Measurements from ENCODE around the gene OR6M1.

OR6M1 gene

DNA sequence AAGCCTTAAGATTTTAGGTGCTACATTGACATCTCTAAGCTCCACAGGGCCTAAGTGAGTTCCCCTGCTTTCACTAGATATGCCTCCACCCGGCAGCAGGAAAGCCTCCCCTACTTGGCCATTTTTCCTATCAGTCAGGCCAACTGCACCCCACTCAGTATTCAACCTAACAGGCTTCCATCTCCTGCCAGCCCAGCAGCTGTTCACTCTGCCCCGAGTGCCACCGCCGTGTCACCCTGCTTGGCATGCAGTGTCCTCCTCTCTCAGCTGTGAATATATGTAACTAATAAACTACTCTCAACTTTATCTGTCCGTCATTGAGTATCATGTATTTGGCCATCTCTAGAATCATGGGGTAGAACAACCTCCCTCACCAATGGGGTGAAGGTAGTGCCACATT lies 9.0 kb upstream of the OR6M1 start:
- no peak for TF ChIP-seq NFIC (IDR thresholded peaks at IDR 0.05)

- TF ChIP-seq TEAD4 (IDR thresholded peaks at IDR 0.05) = no peak
- TF ChIP-seq MAX (IDR thresholded peaks at IDR 0.05) = no peak
- TF ChIP-seq NFIC (IDR thresholded peaks at IDR 0.05) = no peak
- TF ChIP-seq, protein P1, sequence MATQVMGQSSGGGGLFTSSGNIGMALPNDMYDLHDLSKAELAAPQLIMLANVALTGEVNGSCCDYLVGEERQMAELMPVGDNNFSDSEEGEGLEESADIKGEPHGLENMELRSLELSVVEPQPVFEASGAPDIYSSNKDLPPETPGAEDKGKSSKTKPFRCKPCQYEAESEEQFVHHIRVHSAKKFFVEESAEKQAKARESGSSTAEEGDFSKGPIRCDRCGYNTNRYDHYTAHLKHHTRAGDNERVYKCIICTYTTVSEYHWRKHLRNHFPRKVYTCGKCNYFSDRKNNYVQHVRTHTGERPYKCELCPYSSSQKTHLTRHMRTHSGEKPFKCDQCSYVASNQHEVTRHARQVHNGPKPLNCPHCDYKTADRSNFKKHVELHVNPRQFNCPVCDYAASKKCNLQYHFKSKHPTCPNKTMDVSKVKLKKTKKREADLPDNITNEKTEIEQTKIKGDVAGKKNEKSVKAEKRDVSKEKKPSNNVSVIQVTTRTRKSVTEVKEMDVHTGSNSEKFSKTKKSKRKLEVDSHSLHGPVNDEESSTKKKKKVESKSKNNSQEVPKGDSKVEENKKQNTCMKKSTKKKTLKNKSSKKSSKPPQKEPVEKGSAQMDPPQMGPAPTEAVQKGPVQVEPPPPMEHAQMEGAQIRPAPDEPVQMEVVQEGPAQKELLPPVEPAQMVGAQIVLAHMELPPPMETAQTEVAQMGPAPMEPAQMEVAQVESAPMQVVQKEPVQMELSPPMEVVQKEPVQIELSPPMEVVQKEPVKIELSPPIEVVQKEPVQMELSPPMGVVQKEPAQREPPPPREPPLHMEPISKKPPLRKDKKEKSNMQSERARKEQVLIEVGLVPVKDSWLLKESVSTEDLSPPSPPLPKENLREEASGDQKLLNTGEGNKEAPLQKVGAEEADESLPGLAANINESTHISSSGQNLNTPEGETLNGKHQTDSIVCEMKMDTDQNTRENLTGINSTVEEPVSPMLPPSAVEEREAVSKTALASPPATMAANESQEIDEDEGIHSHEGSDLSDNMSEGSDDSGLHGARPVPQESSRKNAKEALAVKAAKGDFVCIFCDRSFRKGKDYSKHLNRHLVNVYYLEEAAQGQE (IDR thresholded peaks at IDR 0.05; ENCODE audit: low read depth) = no peak
- TF ChIP-seq CREB1 (IDR thresholded peaks at IDR 0.05; ENCODE audit: low read depth) = no peak
- no peak for TF ChIP-seq EGR1 (IDR thresholded peaks at IDR 0.05)
- TF ChIP-seq USF1 (IDR thresholded peaks at IDR 0.05) = no peak
- TF ChIP-seq FOXM1 (IDR thresholded peaks at IDR 0.05; ENCODE audit: borderline replicate concordance, low read depth) = no peak
- TF ChIP-seq YY1 (IDR thresholded peaks at IDR 0.05; ENCODE audit: low read depth) = no peak
- TF ChIP-seq CEBPB (IDR thresholded peaks at IDR 0.05) = no peak
- no peak for TF ChIP-seq EP300 (IDR thresholded peaks at IDR 0.05; ENCODE audit: borderline replicate concordance)
- no peak for TF ChIP-seq ZBTB7A (IDR thresholded peaks at IDR 0.05; ENCODE audit: low read depth)
- TF ChIP-seq RAD21 (IDR thresholded peaks at IDR 0.05; ENCODE audit: low read depth) = no peak
- no peak for TF ChIP-seq TCF12 (IDR thresholded peaks at IDR 0.05; ENCODE audit: low read depth)
- no peak for TF ChIP-seq TAF1 (IDR thresholded peaks at IDR 0.05; ENCODE audit: low read depth)
Observed at GRCh38 chr11:123801765-123802164, 4.4 kb downstream of the OR6M1 start.

- no peak for TF ChIP-seq CREB1 (IDR thresholded peaks at IDR 0.05; ENCODE audit: low read depth)
- no peak for TF ChIP-seq MAX (IDR thresholded peaks at IDR 0.05)
- no peak for TF ChIP-seq RAD21 (IDR thresholded peaks at IDR 0.05; ENCODE audit: low read depth)
- no peak for TF ChIP-seq EP300 (IDR thresholded peaks at IDR 0.05; ENCODE audit: borderline replicate concordance)
Observed at GRCh38 chr11:123800036-123800435, 6.1 kb downstream of the OR6M1 start.

- TF ChIP-seq USF1 (IDR thresholded peaks at IDR 0.05) (no peak), FOXM1 (IDR thresholded peaks at IDR 0.05; ENCODE audit: borderline replicate concordance, low read depth) (no peak), CREB1 (IDR thresholded peaks at IDR 0.05; ENCODE audit: low read depth) (no peak), TCF12 (IDR thresholded peaks at IDR 0.05; ENCODE audit: low read depth) (no peak), TAF1 (IDR thresholded peaks at IDR 0.05; ENCODE audit: low read depth) (no peak), RAD21 (IDR thresholded peaks at IDR 0.05; ENCODE audit: low read depth) (no peak), NFIC (IDR thresholded peaks at IDR 0.05) (no peak)
- TF ChIP-seq, protein P1 (IDR thresholded peaks at IDR 0.05; ENCODE audit: low read depth) = no peak
Observed at GRCh38 chr11:123799438-123799837, 6.7 kb downstream of the OR6M1 start.

GRCh38 chr11:123798513-123799252 lies 7.5 kb downstream of the OR6M1 start:
- TF ChIP-seq TCF12 (IDR thresholded peaks at IDR 0.05; ENCODE audit: low read depth) = no peak
- TF ChIP-seq FOXM1 (IDR thresholded peaks at IDR 0.05; ENCODE audit: borderline replicate concordance, low read depth) = no peak
- TF ChIP-seq USF1 (IDR thresholded peaks at IDR 0.05) = no peak
- no peak for TF ChIP-seq MAX (IDR thresholded peaks at IDR 0.05)
- no peak for TF ChIP-seq TAF1 (IDR thresholded peaks at IDR 0.05; ENCODE audit: low read depth)
- TF ChIP-seq RAD21 (IDR thresholded peaks at IDR 0.05; ENCODE audit: low read depth) = no peak
- TF ChIP-seq CEBPB (IDR thresholded peaks at IDR 0.05) = no peak
- no peak for TF ChIP-seq EGR1 (IDR thresholded peaks at IDR 0.05)
- no peak for TF ChIP-seq TEAD4 (IDR thresholded peaks at IDR 0.05)
- TF ChIP-seq EP300 (IDR thresholded peaks at IDR 0.05; ENCODE audit: borderline replicate concordance) = no peak
- TF ChIP-seq ZBTB7A (IDR thresholded peaks at IDR 0.05; ENCODE audit: low read depth) = no peak
- no peak for TF ChIP-seq CREB1 (IDR thresholded peaks at IDR 0.05; ENCODE audit: low read depth)
- TF ChIP-seq, protein P1 (IDR thresholded peaks at IDR 0.05; ENCODE audit: low read depth) = no peak
- no peak for TF ChIP-seq NFIC (IDR thresholded peaks at IDR 0.05)
- TF ChIP-seq YY1 (IDR thresholded peaks at IDR 0.05; ENCODE audit: low read depth) = no peak
